Measurements from ENCODE around the gene SKIC8.

The SKIC8 gene

DNA sequence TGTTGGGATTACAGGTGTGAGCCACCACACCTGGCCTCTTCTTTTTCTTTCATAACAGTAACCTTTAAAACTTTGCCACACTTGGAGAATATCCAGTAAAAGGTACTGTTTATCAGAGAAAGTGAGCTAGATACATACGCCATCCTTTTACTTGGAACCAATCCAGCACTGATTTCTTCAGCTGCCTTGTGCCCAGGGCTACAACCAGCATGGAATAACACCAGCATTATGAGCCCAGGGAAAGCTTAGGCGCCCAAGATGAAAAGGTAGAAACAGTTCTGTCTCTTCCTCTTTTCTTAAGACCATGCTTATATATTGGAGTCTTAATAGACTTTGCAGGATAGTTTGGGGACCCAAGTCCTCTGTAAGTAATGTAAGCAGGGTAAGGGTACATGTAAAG lies 8.4 kb downstream of the SKIC8 start:
- no peak for DNase-seq

DNA sequence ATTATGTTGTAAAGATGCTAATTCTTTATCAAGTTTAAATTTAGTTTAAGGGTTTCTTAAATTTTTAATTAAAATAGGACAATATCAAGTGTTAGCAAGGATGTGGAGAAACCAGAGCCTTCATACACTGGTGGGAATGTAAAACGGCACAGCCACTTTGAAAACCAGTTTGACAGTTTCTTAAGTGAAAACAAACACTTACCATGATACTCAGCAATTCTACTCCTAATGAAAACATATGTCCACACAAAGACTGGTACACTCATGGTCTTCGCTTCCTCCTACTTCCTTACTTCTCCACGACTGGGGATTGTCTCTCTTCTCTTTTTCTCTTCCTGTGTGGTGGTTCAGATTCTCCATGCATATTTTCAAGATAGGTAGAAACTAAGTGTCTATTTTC lies 9.2 kb downstream of the SKIC8 start:
- DNase-seq = no peak

DNA sequence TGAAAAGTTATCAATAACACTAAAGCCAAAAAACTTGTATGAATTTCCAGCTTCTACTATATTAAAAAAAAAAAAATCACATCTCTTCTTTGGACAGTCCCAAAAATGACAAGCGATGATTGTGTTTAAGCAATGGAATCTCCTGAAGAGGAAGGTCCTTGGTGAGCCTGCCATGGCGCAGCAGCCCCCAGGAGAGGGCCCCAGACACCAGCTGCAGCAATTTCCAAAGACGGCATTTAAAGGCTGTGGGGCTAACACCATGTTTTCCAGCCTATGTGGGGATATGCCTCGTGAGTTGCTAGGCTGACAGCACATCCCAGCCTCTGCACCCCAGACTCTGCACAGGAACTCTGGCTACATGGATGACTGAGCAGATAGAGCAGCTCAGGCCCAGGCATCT lies 14.7 kb downstream of the SKIC8 start:
- DNase-seq = no peak

DNA sequence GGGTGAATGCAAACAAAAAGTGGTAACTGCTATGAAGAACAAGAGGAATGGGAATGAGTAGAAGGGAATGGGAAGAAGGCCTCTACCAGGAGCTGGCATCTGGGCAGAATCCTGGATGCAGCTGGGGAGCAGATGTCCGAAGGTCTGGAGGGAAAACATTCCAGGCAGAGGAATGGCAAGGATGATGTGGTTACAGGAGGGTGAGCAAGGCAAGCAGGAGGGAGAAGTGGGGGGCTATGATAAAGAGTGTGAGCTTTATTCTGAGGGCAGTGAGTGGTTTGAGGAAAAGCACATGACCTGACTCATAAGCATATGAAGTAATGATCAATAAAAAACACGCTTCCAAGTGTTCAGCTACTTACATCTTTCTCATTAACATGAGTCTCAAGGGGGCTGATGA lies 17.1 kb downstream of the SKIC8 start:
- DNase-seq = peak; percentile 31

DNA sequence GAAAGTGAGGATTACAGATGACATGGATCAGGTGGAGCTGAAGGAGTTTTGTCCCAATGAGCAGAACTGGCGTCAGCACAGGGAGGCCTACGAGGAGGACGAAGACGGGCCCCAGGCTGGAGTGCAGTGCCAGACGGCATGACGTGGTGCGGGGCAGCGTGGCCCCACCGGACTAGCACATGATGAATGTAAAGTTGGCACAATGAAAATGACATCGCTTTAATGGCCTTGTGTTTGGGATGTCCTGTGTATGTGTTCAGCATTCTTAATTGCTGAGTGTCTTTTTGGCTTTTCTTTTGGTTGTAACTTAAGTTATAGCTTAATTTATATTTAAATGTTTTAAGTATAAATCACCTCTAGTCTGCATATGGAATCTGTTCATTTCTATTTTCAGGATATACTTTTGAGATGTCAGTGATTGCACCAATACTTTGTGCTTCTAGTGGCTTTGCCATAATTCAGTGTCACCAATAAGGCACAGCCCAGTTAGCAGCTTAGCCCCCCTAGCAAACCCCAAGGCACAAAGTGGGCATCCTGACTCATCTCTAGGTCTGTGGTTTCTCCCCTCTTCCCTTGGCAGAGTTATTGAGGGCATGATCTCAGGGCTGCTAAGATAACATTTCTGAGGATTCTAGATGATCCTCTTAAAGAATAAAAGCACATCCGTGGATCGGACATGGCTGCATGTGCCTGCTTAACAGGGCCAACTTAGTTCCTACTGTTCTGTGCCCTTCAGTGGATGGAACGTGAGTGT lies 18.9 kb downstream of the SKIC8 start:
- DNase-seq = no peak

DNA sequence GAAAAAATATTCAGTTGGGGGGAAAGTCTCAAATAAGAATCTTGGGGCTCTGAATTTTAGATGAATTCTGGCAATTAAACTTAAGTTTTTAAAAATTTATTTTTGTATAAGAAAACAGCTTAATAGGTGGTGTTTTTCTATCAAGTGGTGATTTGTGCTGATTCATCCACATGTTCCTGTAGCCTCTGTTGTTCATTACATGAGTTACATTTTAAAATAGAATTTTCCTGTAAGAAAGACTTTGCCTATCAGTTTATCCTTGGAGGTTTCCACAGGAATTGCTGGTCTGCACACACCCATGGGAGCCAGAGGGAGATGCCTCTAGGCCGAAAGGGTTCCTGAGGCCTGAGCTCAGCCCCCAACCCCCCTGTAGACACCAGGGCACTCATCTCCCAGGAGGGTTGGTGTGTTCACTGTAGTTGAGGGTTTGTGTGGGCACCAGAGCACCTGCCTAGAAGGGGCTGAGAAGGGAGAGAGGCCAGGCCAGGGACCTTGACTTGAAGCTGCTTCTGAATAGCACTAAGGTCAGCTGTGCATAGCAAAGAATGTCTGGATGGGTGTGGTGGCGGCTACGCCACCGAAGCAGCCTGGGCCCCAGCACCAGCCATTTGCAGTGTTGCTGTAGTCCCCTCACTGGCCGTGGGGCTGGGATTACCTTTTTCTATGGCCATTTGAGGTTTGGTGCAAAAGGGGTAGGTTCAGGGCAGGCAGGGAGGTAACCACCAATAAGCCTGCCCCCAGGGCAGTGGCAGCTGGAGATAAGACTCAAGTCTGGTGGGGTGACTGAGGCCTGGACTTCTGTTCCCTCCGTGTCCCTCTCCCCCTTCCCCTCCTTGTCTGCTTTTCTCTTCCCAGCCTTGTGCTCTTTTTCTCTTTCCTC lies 23.1 kb downstream of the SKIC8 start:
- no peak for DNase-seq

DNA sequence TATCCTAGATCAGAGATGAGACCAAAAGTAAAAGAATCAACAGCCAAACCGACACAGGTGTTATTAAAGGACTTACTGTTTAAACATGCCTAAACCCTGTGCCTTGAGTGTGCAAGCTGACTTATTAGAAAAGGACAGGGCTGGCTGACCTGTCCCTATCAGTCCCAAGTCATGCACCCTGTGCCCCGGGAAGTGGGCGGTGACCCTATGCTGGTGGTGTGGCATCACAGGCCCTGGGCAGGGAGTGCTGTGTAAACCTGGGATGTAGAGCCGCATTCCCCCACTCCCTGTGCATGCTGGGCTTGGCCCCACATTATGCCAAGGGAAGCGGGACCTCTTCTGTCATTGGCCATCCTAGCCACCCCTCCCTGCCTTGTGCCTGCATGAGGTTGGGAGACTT lies 24.4 kb downstream of the SKIC8 start:
- no peak for DNase-seq

DNA sequence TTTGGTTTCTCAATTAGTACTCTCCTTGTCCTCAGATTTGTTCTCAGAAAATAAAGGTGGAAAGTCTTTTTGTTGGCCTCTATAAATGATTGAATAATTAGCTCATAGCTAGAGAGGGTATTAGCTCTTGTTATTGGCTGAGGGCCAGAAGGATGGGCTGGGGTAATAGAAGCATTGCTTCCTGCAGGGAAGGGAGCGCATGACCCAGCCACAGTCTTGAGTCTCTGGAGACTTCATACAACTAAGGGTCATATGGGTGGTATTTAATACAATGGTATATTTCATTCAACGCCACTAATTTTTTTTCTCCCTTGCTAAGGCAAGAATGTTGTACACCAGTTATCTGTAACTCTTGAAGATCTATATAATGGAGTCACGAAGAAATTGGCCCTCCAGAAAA lies 26.6 kb downstream of the SKIC8 start:
- DNase-seq = no peak

DNA sequence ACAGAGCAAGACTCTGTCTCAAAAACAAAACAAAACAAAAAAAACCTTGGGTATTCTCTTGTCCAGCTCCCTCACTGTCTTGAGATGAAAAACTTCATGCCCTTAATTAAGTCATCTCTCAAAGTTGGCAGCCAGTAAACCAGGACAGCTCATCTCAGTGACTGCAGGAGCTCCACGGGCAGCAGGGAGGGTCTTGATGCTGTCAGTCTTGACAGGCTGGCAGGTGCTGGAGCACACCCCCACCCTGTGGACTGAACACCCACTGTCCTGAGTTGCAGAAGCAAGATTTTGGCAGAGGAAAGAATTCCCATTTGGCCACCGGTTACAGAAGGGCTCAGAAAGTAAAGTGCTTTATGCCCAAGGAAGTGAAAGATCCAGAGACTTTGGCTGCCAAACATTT lies 27.1 kb downstream of the SKIC8 start:
- DNase-seq = no peak

DNA sequence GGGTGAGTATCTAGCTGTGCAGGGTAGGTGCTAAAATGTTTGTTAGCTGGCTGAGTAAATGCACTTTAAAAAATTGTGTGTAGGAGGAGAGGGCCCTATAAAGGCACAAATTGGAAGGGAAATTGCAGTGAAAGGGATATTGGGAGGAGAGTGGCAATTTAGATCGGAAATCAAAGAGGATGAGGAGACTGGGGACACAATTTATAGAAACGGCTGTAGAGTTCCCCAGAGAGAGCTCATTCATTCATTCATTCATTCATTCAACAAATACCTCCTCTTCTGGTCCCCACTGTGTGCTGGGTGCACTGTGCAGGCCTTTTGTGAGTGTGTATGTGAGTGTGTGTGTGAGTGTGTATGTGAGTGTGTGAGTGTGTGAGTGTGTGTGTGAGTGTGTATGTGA lies 32.6 kb downstream of the SKIC8 start:
- no peak for DNase-seq

DNA sequence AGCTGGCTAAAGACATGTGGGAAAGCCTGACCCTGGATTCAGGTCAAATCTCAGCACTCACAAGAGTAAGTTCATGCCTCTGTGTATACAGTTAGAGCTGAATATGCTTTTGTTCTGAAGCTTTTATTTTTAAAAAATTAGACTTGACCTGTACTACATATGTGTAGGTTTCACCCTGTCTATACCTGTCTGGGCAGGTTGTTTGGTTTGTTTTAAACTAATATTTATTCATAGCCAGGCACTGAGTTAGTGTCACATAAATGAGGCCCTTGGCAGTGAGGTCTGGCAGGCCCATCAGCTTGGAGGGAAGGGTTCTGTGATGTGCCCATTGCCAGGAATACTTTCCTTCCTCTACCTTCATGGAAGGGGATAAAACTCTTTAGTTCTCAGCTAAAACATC lies 33.2 kb downstream of the SKIC8 start:
- no peak for DNase-seq

DNA sequence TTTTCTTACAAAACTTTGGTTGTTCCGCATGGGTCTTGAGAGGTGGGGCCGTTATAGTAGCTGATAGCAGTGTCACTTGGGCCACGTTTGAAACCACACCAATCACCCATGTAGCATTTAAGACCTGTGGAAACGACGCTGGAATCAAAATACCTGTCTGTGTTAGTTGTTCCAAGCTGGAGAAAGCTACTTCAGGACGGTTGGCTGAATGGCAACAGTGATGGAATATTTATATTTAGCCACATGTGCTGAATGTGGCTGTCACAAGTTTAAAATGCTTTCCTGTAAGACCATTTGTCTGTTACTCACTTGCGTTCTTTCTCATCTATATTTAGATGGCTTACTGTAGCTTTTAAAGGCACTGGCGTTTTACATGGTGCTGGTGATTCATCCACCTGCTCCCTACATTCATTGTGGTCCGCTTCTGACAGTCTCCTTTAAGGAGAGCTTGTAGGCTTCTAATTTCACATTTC lies 33.6 kb downstream of the SKIC8 start:
- DNase-seq = no peak

DNA sequence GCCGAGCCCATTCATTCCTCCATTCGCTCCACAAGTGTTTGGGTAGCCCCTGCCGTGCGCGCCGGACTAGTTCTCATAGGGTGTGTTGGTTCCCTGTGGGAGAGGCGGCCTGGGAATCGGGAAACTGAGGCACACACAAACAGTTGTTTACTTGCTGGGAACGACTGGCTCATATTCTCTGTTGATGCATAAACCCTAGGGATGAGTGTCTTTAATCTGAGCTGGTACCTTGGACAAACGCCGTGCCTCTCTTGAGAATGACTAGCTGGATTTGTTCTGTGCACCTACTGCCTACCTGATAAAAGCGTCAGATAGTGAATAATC lies 34.3 kb downstream of the SKIC8 start:
- DNase-seq = no peak

DNA sequence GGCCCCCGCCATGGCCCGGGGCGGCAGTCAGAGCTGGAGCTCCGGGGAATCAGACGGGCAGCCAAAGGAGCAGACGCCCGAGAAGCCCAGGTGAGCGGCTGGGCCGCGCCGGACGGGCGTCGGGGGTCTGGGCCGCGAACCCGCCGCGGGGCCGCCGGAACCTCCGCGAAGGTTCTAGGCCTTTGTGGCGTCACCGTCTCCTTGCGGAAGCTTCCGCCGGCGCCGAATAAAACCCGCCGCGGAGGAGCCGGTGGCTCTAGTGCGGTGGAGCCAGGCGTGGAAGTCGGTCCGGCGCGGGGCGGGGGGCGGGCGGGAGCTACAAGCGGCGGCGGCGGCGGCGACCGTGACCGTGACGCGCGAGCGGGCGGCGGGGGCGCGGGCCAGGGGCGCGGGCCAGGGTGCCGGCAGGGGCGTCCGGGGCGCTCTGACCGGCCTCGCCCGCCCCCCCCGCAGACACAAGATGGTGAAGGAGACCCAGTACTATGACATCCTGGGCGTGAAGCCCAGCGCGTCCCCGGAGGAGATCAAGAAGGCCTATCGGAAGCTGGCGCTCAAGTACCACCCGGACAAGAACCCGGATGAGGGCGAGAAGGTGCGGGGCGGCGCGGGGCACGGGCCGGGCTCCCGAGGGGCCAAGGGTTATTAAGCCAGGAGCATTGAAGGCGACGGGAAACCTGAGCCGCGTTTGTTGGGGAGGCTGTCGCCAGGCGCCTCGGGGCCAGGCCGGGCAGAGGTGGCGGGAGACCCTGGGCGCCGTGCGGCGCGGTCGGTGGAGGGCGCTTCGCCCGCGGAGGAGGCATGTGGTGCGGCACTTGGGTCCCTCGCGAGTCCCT lies 34.9 kb downstream of the SKIC8 start, which contains the start of gene DNAJA4:
Gene DNAJA4 (plus strand): TSS at position 259 of the 833 bp plus-strand sequence. CDS start 202 bp downstream, at position 461.
- no peak for DNase-seq

DNA sequence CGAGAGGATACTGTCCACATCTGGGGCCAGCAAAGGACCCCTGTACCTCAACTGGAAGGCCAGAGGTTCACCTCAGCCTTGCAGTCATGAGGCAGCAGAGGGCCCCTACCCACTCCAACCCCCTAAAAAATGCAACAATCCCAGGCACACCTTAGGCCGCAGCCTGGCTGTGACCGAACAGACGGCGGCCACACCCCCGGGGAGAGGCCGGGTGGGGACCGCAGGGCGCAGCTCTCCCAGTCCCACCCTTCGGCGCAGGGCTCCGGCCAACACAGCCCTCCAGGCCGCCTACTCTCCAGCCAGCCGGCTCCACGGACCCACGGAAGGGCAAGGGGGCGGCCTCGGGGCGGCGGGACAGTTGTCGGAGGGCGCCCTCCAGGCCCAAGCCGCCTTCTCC lies 35.5 kb downstream of the SKIC8 start:
- no peak for DNase-seq

DNA sequence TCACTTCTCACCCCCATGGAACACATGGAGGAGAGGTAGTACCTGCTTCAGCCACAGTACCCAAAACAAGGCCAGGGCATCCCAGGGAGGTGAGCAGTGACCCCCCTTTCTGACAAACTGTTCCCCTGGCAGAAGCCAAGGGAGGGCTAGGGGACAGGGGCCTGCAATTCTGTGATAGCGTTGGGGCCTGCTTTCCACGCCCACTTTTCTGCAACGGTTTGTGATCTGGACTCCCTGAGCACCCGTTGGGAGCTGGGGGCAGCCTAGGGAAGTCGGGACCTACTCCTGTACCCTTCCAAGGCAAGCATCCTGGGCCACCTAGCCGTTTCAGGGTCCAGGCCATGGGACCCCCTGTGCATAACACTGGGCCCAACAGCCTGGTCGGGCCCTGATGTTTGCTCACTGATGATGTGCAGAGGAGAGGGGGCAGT lies 36.0 kb downstream of the SKIC8 start:
- no peak for DNase-seq

DNA sequence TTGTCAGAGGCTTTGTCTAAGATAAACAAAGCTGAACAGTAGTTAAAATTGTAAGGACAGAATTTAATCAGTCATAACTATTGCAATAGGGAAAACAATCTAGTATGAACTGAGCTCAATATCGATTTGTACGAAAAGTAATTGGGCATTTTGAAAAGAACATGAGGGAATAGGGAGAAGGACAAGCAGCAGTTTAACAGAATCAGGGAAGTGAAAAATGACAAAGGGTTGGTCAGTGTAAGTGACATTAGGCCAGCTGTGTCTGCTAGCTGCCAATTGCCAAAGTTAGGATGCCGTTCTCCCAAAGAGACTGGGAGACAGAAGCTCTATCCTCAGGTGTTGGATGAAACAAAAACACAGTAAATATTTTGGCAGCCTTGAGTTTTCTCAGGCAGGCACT lies 38.3 kb downstream of the SKIC8 start:
- no peak for DNase-seq

DNA sequence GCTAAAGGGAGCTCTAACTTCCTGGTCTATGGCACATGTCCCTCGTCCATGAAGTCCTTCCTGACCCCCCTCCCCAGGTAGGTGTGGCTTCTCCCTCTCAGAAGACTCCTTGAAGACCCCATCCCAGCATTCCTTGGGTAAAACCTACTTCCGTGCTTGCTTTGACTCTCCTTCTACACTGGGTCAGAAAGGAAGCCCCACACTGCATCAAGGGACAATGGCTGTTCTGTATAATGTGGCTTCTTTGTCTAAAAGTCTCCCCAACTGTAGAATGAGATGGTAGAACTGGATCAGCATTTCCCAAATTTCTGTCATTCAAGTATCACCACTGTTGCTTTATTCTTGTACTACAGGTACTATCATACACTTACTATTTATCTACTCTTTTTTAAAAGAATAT lies 38.9 kb downstream of the SKIC8 start:
- DNase-seq = no peak

DNA sequence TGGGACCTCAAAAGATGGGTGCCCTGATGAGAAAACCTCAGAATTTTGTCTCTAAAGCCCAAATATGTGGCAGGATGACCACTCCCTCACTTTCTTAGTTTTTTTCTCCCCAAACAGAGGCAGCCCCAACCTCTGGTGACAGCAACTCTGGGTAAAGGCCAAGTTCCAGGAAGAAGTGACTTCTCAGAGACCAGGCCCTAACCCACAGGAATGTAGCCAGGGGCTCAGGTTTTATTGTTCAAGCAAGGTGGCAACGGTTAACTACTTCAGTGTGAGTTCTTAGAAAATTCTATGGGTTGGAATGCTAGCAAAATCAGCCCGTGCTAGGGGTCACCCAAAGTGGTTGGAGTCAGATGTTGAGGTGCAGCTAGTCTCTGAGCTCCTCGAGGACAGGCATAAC lies 40.2 kb downstream of the SKIC8 start:
- DNase-seq = no peak

DNA sequence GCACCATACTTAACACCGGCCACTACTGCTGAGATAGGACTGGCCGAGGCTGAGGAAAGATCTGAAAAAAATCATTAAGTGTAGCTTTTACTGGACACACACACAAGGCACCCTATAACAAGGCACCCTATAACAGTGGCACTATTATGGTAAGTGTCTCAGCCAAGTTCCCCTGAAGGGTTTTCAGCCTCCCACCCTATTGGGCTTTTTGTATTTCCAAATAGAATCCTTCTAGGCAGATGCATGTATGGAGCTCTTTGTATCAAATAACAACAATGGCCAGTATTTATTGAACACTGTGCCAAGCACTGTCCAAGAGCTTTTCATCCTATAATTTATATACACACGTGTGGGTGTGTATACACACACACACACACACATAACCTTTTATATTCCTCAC lies 41.7 kb downstream of the SKIC8 start:
- DNase-seq = no peak

DNA sequence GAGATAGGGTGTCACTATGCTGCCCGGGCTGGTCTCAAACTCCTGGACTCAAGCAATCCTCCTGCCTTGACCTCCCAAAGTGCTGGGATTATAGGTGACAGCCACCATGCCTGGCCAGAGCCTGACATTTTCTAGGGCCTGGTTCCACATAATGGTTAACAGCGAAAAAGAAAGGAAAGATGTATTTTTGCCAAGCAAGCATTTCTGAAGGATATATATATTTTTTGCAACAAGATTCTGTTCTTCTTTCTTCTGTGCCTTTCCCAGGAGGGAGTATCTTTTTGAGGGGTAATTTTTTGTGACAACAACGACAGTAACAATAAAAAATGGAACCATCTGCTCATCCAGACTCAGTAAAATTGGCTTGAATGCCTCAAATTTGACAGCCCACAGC lies 43.4 kb downstream of the SKIC8 start:
- DNase-seq = no peak

DNA sequence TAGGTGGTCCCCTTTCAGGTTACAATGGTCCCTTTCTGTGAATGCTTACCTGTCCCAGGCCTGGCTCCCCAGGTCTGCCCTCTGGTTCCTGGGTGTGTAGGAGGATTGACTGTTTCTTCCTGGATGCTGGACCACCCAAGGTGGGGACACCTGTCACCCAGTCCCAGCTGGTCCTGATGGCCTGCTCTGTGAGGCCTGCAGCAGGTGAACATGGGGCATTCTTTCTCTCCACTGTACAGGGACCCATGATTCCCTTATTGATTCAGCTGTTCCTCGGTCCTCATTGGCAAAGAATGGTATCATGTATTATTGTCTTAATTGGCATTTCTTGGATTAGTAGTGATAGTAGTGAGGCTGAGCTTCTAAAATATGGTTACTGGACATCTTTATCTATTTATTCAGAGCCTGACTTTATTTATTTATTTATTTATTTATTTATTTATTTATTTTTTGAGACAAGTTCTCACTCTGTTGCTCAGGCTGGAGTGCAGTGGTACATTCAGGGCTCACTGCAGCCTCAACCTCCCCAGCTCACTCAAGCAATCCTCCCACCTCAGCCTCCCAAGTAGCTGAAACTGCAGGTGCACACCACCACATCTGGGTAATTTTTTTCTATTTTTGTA lies 43.9 kb downstream of the SKIC8 start:
- DNase-seq = no peak

DNA sequence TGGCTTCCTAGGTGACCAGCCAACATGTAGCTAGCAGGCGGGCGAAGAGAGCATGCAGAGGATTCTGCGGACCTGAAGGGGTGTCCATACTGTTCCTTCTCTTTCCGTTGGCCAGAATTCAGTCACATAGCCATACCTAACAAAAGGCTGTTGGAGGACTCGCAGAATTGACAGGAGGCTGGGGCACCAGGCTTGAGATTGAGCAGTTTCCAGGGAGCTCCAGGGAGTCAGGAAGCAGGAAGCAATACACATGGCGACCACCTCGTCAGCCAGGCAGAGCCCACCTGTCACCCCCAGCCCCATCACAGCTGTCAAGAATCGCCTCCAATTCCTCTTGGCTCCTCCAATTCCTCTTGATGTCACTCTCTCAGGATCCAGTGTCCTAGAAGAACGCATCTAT lies 48.3 kb downstream of the SKIC8 start:
- DNase-seq = no peak

All from NCI-H2171 treated with DMSO at 0.1 percent for 48 hours (cell line).